SK-N-SH treated with all-trans-retinoic acid at 6 μM for 48 hours (cell line): ENCODE data around the gene KCP.

Experiments
- ATAC-seq: fragments of 200-7000 bp; cut with Tn5 transposase; 3 replicates; pipeline ENCODE4 v1.9.1; 2020; ENCODE audit warnings: mild to moderate bottlenecking, moderate library complexity
- BACH2 ChIP-seq: fragments of 250-450 bp; sonication (Bioruptor Pico); IDR thresholded peaks from 2 replicates; pipeline ENCODE4 v1.9.0; 2021; ENCODE audit warnings: mild to moderate bottlenecking, borderline replicate concordance
- CSDC2 ChIP-seq: fragments of 250-450 bp; sonication (Bioruptor Pico); IDR thresholded peaks from 2 replicates; pipeline ENCODE4 v1.5.0; 2020; ENCODE audit warnings: mild to moderate bottlenecking, moderate library complexity
- OSR1 ChIP-seq: fragments of 250-450 bp; sonication (Bioruptor Pico); IDR thresholded peaks from 2 replicates; pipeline ENCODE4 v1.8.0; 2022; ENCODE audit warnings: moderate library complexity, mild to moderate bottlenecking, inconsistent platforms
- PATZ1 ChIP-seq: fragments of 250-450 bp; sonication (Bioruptor Pico); IDR thresholded peaks from 2 replicates; pipeline ENCODE4 v1.8.0; 2020; ENCODE audit warnings: mild to moderate bottlenecking, moderate library complexity, borderline replicate concordance
- PPARA ChIP-seq: fragments of 250-450 bp; sonication (Bioruptor Pico); IDR thresholded peaks from 2 replicates; pipeline ENCODE4 v1.5.0; 2020; ENCODE audit warnings: mild to moderate bottlenecking, borderline replicate concordance
- RARB ChIP-seq: fragments of 250-450 bp; sonication (Bioruptor Pico); IDR thresholded peaks from 2 replicates; pipeline ENCODE4 v1.8.0; 2021; ENCODE audit warnings: mild to moderate bottlenecking, moderate library complexity
- TCF4 ChIP-seq: fragments of 250-450 bp; sonication (Bioruptor Pico); IDR thresholded peaks from 2 replicates; pipeline ENCODE4 v1.8.0; 2021; ENCODE audit warnings: mild to moderate bottlenecking, moderate library complexity, borderline replicate concordance
- TOX ChIP-seq: fragments of 250-450 bp; sonication (Bioruptor Pico); IDR thresholded peaks from 2 replicates; pipeline ENCODE4 v1.8.0; 2021; ENCODE audit warnings: mild to moderate bottlenecking, moderate library complexity, borderline replicate concordance
- TSHZ2 ChIP-seq: fragments of 250-450 bp; sonication (Bioruptor Pico); IDR thresholded peaks from 2 replicates; pipeline ENCODE4 v1.5.0; 2020; ENCODE audit warnings: mild to moderate bottlenecking, moderate library complexity
- ZC3H10 ChIP-seq: fragments of 250-450 bp; sonication (Bioruptor Pico); IDR thresholded peaks from 2 replicates; pipeline ENCODE4 v1.5.1; 2021; ENCODE audit warnings: mild to moderate bottlenecking, moderate library complexity
- ZFP3 ChIP-seq: fragments of 250-450 bp; sonication (Bioruptor Pico); IDR thresholded peaks from 2 replicates; pipeline ENCODE4 v1.5.0; 2020; ENCODE audit warnings: mild to moderate bottlenecking, moderate library complexity
- ZNF565 ChIP-seq: fragments of 450-650 bp; formaldehyde crosslinking; conservative IDR thresholded peaks from 2 replicates; pipeline ENCODE4 v1.5.0; 2020; ENCODE audit warnings: low read depth, mild to moderate bottlenecking, moderate library complexity
- ZNF70 ChIP-seq: fragments of 450-650 bp; formaldehyde crosslinking; IDR thresholded peaks from 2 replicates; pipeline ENCODE4 v1.5.0; 2020; ENCODE audit warnings: mild to moderate bottlenecking, moderate library complexity
- ZNF8 ChIP-seq: fragments of 450-650 bp; formaldehyde crosslinking; IDR thresholded peaks from 2 replicates; pipeline ENCODE4 v1.5.0; 2020; ENCODE audit warnings: mild to moderate bottlenecking, moderate library complexity
- TF ChIP-seq, protein P1 (sequence below): fragments of 250-450 bp; sonication (Bioruptor Pico); IDR thresholded peaks from 2 replicates; pipeline ENCODE4 v1.5.1; 2021; ENCODE audit warnings: mild to moderate bottlenecking, moderate library complexity
- TF ChIP-seq, protein P2 (sequence below): fragments of 250-450 bp; sonication (Bioruptor Pico); IDR thresholded peaks from 2 replicates; pipeline ENCODE4 v1.5.1; 2020; ENCODE audit warnings: low read depth, mild to moderate bottlenecking, moderate library complexity

Gene KCP

GRCh38 chr7:128936798-128937197 is 26.3 kb upstream of the KCP start (continued):
- no peak for TF ChIP-seq BACH2

GRCh38 chr7:128935342-128935730 is 24.8 kb upstream of the KCP start:
- TF ChIP-seq TSHZ2 (CRISPR knock-in tag) (no peak), ZFP3 (CRISPR knock-in tag) (no peak), PATZ1 (CRISPR knock-in tag) (no peak), ZC3H10 (CRISPR knock-in tag) (no peak), OSR1 (CRISPR knock-in tag) (no peak), RARB (CRISPR knock-in tag) (no peak), PPARA (CRISPR knock-in tag) (no peak), ZNF565 (CRISPR knock-in tag) (no peak), ZNF70 (no peak), TCF4 (CRISPR knock-in tag) (no peak), BACH2 (no peak), ZNF8 (CRISPR knock-in tag) (no peak), CSDC2 (no peak)
- no peak for ATAC-seq

DNA sequence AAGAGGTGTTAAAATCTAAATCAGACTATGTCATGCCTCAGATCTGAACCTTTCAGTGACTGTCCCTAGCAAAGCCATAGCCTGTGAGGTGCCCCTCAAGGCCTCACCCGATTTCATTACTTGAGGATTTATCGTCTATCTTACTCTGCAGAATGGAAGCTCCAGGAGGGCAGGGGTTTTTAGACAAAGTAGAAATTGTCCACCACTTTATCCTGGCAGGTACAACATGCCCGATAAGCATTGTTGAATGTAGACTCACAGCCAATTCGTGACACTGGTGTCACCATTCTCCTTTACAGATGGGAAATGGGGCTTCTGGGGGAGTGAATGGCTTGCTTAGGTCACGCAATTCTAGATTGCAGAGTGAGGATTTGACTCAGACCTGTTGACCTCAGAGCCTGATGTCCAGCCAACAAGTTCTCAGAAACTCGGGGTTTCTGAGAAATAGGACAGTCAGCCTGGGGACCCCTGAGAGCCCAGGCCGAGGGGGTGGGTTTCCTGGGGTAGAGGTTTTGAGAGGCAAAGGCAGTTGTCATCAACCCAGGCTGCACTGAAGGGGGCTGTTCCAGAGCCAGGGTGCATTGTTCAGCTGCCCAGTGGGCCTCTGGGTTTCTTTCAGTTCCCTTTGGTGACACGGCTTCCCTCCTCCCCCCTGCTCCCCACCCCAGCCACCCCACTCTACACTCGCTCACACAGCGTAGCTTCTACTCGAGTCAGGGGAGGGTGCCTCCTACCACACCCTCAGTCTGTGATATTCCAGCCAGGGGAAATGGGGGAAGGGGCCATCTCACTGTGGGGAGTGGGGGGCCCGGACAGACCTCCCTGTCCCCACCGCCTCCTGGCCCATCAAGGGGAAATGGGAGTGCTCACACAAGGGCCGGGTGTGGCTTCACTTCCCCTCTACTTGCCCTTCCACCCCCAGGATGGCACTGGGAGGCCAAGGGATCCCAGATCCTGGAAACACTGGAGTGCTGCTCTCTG is 24.1 kb upstream of the KCP start:
- ATAC-seq: no peak
- no peak for TF ChIP-seq RARB (CRISPR knock-in tag)
- no peak for TF ChIP-seq TSHZ2 (CRISPR knock-in tag)
- no peak for TF ChIP-seq ZNF70
- TF ChIP-seq, protein P1, sequence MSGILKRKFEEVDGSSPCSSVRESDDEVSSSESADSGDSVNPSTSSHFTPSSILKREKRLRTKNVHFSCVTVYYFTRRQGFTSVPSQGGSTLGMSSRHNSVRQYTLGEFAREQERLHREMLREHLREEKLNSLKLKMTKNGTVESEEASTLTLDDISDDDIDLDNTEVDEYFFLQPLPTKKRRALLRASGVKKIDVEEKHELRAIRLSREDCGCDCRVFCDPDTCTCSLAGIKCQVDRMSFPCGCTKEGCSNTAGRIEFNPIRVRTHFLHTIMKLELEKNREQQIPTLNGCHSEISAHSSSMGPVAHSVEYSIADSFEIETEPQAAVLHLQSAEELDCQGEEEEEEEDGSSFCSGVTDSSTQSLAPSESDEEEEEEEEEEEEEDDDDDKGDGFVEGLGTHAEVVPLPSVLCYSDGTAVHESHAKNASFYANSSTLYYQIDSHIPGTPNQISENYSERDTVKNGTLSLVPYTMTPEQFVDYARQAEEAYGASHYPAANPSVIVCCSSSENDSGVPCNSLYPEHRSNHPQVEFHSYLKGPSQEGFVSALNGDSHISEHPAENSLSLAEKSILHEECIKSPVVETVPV (CRISPR knock-in tag): no peak
- TF ChIP-seq ZNF8 (CRISPR knock-in tag): no peak
- TF ChIP-seq, protein P2, sequence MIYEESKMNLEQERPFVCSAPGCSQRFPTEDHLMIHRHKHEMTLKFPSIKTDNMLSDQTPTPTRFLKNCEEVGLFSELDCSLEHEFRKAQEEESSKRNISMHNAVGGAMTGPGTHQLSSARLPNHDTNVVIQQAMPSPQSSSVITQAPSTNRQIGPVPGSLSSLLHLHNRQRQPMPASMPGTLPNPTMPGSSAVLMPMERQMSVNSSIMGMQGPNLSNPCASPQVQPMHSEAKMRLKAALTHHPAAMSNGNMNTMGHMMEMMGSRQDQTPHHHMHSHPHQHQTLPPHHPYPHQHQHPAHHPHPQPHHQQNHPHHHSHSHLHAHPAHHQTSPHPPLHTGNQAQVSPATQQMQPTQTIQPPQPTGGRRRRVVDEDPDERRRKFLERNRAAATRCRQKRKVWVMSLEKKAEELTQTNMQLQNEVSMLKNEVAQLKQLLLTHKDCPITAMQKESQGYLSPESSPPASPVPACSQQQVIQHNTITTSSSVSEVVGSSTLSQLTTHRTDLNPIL (CRISPR knock-in tag): no peak
- TF ChIP-seq OSR1 (CRISPR knock-in tag): no peak
- TF ChIP-seq TOX (CRISPR knock-in tag): no peak
